DOHH2 (cell line): Measurements from ENCODE around the gene GRIN1.

Source experiments
- H3F3A ChIP-seq: fragments of 200-600 bp; sonication (generic), shearing (Covaris generic); 2 replicates; pipeline ENCODE4 v1.6.0; 2016; ENCODE audit warnings: antibody characterized with exemption, mild to moderate bottlenecking; ENCODE audit not compliant: control insufficient read depth, insufficient read depth
- H3K27ac ChIP-seq: fragments of 200-600 bp; sonication (generic); 2 replicates; pipeline ENCODE4 v1.5.1; 2014; ENCODE audit warnings: low read depth, mild to moderate bottlenecking, low read length, moderate library complexity
- H3K27me3 ChIP-seq: fragments of 200-600 bp; sonication (generic); 2 replicates; pipeline ENCODE4 v1.6.1; 2014; ENCODE audit warnings: mild to moderate bottlenecking, low read length, mixed read lengths; ENCODE audit not compliant: control insufficient read depth
- H3K36me3 ChIP-seq: fragments of 200-600 bp; sonication (generic); 2 replicates; pipeline ENCODE4 v1.6.1; 2014; ENCODE audit warnings: mild to moderate bottlenecking, low read length, moderate library complexity, mixed read lengths; ENCODE audit not compliant: control insufficient read depth
- H3K4me1 ChIP-seq: fragments of 200-600 bp; sonication (generic); 2 replicates; pipeline ENCODE4 v1.6.1; 2014; ENCODE audit warnings: mild to moderate bottlenecking, low read length, mixed read lengths; ENCODE audit not compliant: control insufficient read depth
- H3K4me2 ChIP-seq: fragments of 200-600 bp; sonication (generic); 2 replicates; pipeline ENCODE4 v1.6.0; 2014; ENCODE audit warnings: mild to moderate bottlenecking, low read length, moderate library complexity
- H3K4me3 ChIP-seq: fragments of 200-600 bp; sonication (generic); 2 replicates; pipeline ENCODE4 v1.5.1; 2014; ENCODE audit warnings: mild to moderate bottlenecking, low read length, mixed read lengths
- H3K79me2 ChIP-seq: fragments of 200-600 bp; sonication (generic); 2 replicates; pipeline ENCODE4 v1.6.1; 2014; ENCODE audit warnings: mild to moderate bottlenecking, low read length, mixed read lengths; ENCODE audit not compliant: control insufficient read depth
- H3K9me2 ChIP-seq: fragments of 200-600 bp; sonication (generic); replicated peaks from 2 replicates; pipeline ENCODE4 v1.6.1; 2014; ENCODE audit warnings: mild to moderate bottlenecking, low read length, mixed read lengths; ENCODE audit not compliant: control insufficient read depth
- H3K9me3 ChIP-seq: fragments of 200-600 bp; sonication (generic); 2 replicates; pipeline ENCODE4 v1.6.1; 2014; ENCODE audit warnings: antibody characterized with exemption, low read length, mixed read lengths; ENCODE audit not compliant: control insufficient read depth, insufficient read depth
- H4K20me1 ChIP-seq: fragments of 200-600 bp; sonication (generic); 2 replicates; pipeline ENCODE4 v1.6.0; 2014; ENCODE audit warnings: low read depth, mild to moderate bottlenecking, antibody characterized with exemption, low read length, moderate library complexity; ENCODE audit not compliant: control insufficient read depth, insufficient read depth
- EZH2phosphoT487 ChIP-seq: fragments of 200-600 bp; sonication (generic); IDR thresholded peaks from 2 replicates; pipeline ENCODE4 v1.6.1; 2017; ENCODE audit warnings: borderline replicate concordance, mild to moderate bottlenecking, antibody characterized with exemption, low read length, moderate library complexity, mixed read lengths
- TF ChIP-seq, protein P1 (sequence below): fragments of 200-600 bp; sonication (generic); IDR thresholded peaks from one replicate; pipeline ENCODE4 v1.5.1; 2014; ENCODE audit warnings: antibody characterized with exemption, mild to moderate bottlenecking, low read depth, low read length; ENCODE audit not compliant: poor library complexity, severe bottlenecking

The GRIN1 gene

DNA sequence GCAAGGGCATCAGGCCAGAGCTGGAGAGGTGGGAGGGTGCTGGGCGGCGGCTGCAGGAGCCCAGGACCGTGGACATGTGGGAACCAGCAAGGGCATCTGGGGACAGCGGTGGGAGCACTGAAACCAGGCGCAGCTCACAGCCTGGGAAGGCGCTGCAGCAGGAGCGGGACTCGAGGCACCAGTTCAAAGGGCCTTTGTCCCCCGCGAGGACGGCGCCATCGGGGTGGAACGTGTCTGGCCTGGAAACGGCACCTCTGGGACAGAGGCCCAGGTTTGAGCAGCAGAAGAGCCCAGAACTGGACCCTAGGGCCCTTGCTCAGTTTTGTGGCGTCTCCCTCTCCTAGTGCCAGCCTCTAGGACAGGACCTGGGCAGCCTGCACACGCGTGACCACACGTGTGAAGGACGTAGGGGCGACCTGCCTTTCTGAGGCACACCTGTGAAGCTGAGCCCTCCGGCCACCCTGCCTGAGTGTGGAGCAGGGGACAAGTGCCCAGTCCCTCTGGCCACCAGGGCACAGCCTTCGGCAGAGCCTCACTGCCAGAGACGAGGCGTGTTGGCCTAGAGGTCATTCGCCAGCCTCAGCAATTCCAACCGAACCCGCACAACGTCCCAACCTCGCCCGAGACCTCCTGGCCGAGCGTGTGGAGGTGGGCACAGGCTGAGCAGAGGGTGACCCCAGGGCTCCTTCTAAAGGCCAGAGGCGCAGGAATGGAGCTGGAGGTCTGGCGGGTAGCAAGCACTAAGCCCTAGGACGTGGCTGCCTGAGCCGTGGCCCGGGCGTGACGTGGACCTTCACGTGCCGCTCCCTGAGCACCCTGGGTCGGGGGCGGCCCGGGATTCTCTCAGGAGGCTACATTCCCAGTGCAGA is 35.1 kb downstream of the GRIN1 start:
- H3K27me3 ChIP-seq, result peaks cover 20% of the 10 kb centered on the region
- no peak overlapping the region for H3K27ac ChIP-seq
- no peaks in the 10 kb centered on the region for H3K9me3 ChIP-seq
- TF ChIP-seq, protein P1, sequence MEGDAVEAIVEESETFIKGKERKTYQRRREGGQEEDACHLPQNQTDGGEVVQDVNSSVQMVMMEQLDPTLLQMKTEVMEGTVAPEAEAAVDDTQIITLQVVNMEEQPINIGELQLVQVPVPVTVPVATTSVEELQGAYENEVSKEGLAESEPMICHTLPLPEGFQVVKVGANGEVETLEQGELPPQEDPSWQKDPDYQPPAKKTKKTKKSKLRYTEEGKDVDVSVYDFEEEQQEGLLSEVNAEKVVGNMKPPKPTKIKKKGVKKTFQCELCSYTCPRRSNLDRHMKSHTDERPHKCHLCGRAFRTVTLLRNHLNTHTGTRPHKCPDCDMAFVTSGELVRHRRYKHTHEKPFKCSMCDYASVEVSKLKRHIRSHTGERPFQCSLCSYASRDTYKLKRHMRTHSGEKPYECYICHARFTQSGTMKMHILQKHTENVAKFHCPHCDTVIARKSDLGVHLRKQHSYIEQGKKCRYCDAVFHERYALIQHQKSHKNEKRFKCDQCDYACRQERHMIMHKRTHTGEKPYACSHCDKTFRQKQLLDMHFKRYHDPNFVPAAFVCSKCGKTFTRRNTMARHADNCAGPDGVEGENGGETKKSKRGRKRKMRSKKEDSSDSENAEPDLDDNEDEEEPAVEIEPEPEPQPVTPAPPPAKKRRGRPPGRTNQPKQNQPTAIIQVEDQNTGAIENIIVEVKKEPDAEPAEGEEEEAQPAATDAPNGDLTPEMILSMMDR, result no peak
- no peak for TF ChIP-seq EZH2phosphoT487
- no peaks in the 10 kb centered on the region; the same call in 1 of the 2 replicates for H3K36me3 ChIP-seq
- H3K79me2 ChIP-seq, result no peaks in the 10 kb centered on the region
- peaks cover 29% of the 10 kb centered on the region for H3K4me1 ChIP-seq
- no peaks in the 10 kb centered on the region for H3K9me2 ChIP-seq
- H3F3A ChIP-seq, result peaks cover 7% of the 10 kb centered on the region
- peaks cover 5% of the 10 kb centered on the region; the same call in 1 of the 2 replicates for H4K20me1 ChIP-seq
- H3K4me3 ChIP-seq, result no peak overlapping the region
- no peak overlapping the region for H3K4me2 ChIP-seq

DNA sequence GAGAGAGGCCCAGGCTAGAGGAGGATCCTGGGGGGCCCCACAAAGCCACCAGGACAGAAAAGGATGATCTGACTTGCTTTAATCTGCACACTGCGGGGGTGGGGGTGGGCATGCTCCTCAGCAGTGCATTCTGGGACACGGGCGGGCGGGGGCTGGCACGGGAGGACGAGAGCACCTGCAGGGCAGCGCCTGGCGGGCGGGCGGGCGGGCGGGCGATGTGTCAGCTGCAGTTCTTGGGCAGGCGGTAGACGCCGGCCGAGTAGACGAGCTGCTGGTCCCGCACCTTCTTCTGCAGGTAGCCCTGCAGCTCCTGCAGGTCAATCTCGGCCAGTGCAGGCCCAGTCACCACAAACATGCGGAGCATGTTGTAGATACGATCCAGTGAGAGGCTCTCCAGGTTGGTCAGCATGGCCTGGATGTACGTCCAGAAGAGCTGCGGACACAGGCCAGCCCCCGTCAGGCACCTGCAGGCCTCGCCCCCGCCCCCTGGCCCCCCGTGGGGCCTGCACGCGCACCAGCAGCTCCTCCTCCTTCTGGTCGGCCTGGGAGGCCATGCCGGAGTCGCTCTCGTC is 35.9 kb downstream of the GRIN1 start:
- TF ChIP-seq, protein P1, result no peak
- no peak for TF ChIP-seq EZH2phosphoT487
- Histone ChIP-seq H3K27me3 (peaks cover 12% of the 10 kb centered on the region), H3K27ac (no peak overlapping the region), H4K20me1 (peaks cover 5% of the 10 kb centered on the region; the same call in 1 of the 2 replicates), H3K9me2 (no peaks in the 10 kb centered on the region), H3K79me2 (no peaks in the 10 kb centered on the region), H3K36me3 (peaks cover 4% of the 10 kb centered on the region), H3F3A (peaks cover 7% of the 10 kb centered on the region), H3K4me3 (no peak overlapping the region), H3K9me3 (no peaks in the 10 kb centered on the region), H3K4me2 (peak overlapping the region; percentile 16; the same call in 1 of the 2 replicates), H3K4me1 (peaks cover 24% of the 10 kb centered on the region)

DNA sequence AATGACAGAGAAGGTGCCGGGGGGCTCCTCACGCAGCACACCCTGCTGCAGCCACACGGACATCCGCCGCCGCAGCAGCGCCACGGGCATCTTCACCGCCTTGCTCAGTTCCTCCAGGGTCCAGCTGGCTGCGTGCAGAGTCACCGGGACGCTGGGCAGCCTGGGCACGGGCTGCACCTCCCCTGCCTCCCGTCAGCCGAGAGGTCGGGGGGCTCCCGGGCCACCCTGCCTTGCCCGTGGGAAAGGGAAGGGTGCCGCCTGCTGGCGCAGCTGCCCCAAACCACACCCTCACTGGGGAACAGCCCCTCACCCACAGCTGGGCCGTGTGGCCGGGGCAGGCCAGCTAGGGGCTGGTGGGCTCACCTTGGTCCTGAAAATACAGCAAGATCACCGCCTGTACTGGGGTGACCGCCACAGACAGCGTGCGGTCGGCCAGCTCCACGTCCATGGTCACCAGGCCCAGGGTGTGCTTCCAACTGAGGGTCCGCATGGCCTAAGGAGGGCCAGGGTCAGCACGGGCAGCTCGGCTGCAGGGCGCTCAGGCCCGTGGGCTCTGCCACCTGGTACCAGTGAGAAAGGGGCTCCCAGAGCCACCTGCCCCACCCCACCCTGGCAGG is 36.5 kb downstream of the GRIN1 start:
- H4K20me1 ChIP-seq, result peaks cover 5% of the 10 kb centered on the region; the same call in 1 of the 2 replicates
- peaks cover 24% of the 10 kb centered on the region for H3K4me1 ChIP-seq
- no peaks in the 10 kb centered on the region for H3K9me2 ChIP-seq
- no peak overlapping the region for H3K27ac ChIP-seq
- no peak overlapping the region for H3K4me3 ChIP-seq
- H3K9me3 ChIP-seq, result no peaks in the 10 kb centered on the region
- peaks cover 6% of the 10 kb centered on the region for H3K27me3 ChIP-seq
- H3K79me2 ChIP-seq, result no peaks in the 10 kb centered on the region
- TF ChIP-seq, protein P1, result peak; percentile 56
- no peak for TF ChIP-seq EZH2phosphoT487
- H3F3A ChIP-seq, result peaks cover 7% of the 10 kb centered on the region
- H3K36me3 ChIP-seq, result peaks cover 10% of the 10 kb centered on the region
- peak overlapping the region; percentile 16; the same call in 1 of the 2 replicates for H3K4me2 ChIP-seq
